HT1080 (cell line): ENCODE data around the gene MLPH. TPM values are rescaled to one million over a fixed set of nuclear protein-coding genes. Genes with fewer than 3 reads are reported as not detected.
A peak's percentile ranks its signal among the peaks of the same experiment; 100 is the strongest.

ENCODE experiments used
- DNase-seq: peaks from one replicate; pipeline ENCODE4 v3.0.0-alpha.2; 2015; ENCODE audit warnings: low read depth
- total RNA-seq: library from RNA; depleted of rRNA; stranded (reverse); fragments of >200 nt; shearing (Covaris generic); gene quantifications from 2 replicates; pipeline ENCODE4 v1.2.3, GENCODE V29; 2014

Gene MLPH
- total RNA-seq, 1 experiment from 2014 or later, result not detected

DNA sequence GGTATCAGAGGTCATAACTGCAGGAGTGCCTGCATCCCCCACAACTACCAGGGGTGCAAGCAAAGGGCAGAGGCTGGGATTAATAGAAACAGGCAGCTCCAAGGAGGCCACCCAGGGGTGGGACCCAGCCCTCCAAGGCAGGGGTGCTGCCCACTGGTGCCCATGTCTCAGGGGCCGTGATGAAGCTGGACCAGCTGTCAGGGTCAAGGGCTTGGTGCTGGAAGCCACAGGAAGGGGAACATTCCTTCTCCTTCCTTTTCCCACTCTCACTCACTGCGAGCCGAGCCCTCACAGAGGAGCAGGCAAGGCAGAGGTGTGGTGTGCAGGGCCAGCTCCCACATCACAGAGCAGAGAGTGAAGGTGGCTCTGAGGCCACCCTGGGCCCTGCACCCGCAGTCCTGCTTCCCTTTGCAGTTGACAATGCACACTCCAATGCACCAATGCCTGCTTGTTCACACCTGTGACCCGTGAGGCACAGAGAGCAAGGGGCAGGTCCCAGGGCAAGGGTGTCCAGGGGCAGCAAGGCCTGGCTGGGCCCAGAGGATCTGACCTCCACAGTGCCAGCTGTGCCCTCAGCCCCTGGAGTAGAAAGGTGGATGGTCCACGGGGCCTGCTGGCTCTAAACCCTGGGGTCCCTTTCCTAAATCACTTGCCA lies 28.7 kb downstream of the MLPH start:
- no peak for DNase-seq

DNA sequence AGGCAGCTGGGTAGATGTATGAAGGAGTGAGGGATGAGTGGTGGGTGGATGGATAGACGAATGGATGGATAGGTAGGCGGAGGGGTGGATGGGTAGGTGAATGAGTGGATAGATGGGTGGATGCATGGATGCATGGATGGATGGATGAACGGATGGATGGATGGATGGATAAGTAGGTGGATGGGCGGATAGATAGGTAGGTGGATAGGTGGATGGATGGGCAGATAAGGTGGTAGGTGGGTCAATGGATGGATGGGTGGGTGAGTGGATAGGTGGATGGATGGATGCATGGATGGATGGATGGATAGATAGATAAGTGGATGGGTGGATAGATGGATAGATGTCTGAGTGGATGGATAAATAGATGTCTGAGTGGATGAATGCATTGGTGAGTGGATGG lies 30.1 kb downstream of the MLPH start:
- DNase-seq, result no peak

DNA sequence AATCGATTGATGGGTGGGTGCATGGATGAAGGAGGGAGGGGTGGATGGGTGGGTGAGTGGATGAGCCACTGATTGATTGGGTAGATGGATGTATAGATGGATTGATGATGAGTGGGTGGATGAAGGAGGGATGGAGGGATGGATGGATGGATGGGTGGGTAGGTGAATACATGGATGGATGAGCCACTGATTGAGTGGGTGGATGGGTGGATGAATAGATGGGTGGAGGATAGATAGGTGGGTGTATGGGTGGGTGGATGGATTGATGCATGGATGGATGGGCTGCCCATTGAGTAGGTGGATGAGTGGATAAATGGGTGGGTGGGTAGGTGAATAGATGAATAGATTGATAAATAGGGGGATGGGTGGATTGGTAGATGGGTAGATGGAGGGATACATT lies 30.9 kb downstream of the MLPH start:
- DNase-seq, result no peak

DNA sequence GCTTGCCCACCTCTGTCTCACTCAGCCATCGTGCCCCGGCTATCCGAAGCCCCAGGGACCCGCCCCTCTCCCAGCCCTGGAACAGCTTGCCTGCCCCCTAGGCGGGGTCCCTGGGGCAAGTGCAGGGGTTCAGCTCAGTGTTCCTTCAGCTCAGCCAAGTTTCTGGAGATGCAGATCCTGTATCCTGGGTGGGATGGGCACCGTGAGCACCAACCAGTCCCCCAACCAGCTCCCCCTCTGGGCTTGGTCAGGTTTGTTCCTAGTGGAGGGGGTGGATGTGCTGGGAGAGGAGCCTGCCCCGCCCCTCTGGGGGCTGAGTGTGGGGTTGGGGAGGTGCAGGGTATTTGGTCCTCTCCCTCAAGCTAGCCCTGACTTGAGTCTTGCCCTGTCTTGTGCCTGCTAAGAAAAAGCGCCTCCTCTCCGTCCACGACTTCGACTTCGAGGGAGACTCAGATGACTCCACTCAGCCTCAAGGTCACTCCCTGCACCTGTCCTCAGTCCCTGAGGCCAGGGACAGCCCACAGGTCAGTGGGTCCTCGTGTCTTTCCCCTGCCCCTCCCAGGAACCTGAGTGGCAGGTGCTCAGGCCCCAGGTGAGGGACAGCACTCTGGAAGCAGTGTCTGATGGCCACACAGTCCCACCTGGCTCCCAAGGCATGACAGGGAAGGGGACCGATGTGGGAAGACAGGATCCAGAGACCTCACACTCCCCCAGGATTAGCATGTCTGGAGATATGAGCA lies 32.6 kb downstream of the MLPH start:
- DNase-seq, result no peak

DNA sequence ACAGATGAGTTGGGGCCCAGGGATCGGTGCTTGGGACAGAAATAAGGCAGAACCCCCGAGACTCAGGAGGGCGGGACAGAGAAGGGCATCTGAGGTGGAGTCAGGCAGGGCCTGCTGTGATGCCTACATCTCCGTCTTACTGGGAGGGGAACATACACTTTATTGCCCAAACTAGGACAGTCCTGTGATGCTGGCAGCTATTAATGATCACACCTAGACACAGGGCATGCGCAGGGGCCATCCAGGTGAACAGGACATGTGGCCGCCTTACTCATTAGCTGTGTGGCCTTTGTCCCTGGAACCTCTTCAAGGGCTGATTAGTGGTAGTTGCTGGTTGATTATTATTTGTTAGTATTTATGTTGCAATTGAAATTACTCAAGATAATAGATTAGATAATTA lies 33.2 kb downstream of the MLPH start:
- no peak for DNase-seq

DNA sequence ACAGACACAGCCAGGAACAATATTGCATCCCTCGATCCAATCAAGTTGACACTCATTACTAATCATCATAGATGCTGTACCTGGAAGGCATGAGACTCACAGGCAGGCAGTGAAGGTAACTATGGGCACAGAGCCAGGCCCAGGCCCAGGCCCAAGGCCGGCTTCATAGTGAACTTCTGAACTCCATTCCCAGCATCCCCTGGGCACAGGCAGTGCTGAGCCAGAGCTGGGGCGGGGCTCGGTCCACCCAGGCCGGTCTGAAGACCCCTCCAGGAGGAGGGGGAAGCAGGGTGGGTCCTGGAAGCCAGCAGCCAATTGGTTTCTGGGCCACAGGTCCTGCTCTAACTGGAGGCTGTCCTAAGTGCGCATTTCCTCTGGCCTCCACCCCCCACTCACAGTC lies 37.6 kb downstream of the MLPH start:
- DNase-seq, result no peak

DNA sequence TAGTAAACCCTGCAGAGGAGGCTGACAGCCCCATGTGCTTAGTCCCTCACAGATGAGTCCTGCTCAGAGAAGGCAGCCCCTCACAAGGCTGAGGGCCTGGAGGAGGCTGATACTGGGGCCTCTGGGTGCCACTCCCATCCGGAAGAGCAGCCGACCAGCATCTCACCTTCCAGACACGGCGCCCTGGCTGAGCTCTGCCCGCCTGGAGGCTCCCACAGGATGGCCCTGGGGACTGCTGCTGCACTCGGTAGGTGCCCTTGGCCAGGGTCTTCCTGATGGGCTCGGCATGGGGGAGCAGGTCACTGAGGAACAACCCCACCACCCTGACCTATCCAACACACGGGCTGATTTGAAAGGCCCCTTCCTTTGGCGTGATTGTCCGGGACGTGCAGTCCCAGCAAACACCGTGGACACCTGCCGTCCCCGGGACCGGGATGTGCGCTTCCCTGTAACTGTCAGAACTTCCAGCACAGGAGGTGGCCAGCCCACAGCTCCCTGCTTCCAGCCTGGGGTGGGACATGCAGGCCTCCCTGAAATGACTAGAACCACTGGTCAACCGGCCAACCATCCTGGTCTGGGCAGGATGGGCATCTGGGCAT lies 38.6 kb downstream of the MLPH start:
- no peak for DNase-seq

DNA sequence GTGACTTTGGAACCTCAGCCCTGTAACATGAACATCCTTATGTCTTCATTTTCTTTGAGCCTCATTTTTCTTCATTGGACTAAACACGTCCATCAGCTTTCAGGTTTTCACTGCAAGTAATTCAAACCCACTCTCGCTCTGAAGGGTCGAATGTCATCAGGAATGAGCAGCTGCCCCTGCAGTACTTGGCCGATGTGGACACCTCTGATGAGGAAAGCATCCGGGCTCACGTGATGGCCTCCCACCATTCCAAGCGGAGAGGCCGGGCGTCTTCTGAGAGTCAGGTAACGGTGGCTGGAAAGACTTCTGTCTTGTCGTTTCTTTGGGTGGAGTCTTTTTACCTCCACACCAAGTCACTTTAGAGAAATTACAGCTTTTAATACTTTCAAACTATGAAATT lies 40.2 kb downstream of the MLPH start:
- no peak for DNase-seq

DNA sequence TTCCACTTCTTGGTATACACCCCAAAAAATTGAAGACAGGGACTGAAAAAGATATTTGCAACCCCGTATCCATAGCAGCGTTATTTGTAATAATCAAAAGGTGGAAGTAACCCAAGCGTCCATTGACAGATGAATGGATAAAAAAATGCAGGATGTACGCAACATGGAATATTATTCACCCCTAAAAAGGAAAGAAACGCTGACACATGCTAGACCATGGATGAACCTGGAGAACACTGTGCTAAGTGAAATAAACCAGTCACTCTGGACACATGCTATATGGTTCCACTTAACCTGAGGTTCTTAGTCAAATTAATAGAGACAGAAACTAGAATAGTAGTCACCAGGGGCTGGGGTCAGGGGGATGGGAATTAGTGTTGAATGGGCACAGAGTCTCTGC lies 40.7 kb downstream of the MLPH start:
- no peak for DNase-seq

DNA sequence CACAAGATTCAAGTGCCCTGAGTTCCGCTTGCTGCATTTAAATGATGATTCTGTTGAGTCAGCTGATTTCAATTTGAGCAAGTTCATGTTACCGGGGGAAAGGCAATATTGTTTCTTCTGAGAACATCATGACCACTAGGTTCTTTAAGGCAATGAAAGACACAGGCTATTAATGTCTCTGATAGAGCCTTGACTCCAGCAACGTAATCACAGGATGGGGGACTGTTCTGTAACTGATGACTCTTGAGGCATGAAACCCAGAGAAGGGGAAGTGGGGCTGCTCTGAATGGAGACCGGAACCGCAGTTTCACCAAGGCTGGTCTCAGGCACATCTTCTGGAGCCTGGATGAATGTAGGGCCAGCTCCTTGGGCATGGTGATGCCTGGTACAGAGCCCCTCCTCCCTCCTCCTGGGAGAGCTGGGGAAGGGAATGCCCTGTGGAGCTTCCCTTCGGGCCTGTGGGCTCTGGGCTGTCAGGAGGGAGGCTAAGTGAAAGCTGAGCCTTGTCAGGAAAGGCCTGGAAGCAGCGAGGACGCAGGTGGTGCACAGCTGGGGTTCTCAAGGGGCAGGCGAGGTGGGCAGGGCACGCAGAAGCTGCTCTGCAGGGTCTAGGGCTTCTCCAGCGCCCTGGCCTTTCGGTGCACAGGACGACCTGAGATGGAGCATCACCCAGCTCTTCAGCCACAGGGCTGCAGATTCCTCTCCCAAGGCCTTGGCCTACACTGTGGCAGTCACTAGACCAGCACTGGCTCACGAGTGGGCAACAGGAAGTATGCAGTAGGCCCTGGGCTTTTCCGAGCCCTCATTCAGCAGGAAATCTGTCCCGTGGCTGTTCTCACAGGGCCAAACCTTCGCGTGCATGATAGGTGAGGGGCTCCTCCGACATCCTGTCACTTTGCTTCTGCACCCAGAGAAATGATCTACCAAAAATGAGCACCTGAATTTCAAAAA lies 42.7 kb downstream of the MLPH start:
- no peak for DNase-seq

DNA sequence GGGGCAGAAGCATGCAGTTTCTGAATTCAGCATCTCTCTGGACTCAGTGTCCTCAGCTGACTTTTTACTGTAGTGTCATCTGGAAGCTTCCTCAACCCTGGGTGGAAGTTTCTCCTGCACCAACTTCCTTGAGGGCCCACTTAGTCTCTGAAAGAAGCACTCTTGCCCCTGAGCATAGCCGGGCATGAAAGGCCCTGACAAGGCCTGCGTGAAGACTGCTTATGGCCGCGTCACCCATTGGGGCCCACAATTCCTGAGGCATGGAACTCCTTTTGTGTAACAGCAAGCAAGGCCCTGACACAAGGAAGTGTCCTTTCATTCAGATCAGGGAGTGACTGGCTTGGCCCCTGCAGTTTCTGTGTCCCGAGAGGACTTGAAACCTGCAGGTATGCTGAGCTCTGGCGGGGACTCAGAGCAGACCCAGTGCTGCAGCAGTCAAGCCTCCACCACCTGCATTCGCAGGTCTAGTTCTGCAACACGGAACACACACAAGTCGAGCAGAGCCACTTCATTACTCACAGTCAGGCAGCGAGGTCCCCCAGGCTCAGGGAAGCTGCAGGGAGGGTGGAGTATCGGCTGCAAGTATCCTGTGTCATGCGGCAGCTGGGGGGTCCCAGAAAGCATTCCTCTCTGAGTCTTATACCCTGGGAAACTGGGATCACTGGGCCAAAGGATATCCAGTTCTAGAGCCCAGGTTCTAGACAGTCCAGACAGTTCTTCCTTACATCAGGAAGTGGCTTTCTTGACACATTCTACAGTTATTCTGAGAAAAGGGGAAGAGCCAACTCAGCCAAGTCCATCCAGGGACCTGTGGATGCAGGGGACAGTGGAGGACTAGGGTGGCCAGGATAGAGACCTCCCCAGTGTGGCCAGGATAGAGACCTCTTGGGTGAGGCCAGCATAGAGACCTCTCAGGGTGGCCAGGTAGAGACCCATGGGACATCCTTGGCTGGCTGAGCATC lies 43.7 kb downstream of the MLPH start:
- peak; percentile 12 for DNase-seq

DNA sequence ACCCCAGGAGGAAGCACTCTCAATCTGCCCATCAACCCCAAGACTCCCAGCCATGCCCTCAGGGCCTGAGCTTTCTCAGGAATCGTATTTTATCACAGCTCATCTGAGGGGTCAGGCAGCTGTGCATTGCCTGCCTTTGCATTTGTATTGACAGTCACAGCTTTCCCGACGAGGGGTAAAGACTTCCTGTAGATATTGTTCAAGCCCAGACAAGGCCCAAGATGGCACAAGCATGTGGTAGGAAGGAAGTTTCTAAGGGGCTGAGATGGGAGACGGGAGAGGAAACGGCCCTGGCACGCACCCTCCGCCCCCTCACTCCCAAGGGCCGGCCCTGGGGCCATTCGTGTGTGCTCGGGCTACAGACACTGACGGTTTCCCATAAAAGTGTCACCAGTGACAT lies 45.1 kb downstream of the MLPH start:
- DNase-seq, result no peak

DNA sequence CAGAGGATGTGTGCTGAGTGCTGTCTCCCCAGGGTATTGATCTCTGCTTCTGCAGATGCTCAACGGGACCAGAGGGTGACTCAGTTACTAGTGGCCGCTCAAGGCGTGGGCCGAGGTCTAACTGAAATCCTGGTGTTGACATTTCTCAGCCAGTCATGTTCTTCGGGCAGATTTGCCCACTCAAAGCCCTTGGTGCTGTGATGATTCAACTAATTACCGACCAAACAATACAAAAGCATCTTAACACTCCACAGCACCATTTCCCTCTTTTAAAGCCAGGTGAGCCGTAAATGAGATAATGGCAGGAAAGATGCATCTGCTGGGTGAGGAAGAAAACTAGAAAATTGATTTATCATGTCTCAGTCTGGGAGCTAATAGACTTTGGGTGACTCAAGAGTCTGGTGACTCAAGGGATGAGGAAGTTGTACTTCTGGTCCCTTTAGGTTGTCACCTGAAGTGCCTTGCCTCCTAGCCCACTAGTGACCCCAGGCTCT lies 46.7 kb downstream of the MLPH start:
- peak; percentile 28 for DNase-seq

DNA sequence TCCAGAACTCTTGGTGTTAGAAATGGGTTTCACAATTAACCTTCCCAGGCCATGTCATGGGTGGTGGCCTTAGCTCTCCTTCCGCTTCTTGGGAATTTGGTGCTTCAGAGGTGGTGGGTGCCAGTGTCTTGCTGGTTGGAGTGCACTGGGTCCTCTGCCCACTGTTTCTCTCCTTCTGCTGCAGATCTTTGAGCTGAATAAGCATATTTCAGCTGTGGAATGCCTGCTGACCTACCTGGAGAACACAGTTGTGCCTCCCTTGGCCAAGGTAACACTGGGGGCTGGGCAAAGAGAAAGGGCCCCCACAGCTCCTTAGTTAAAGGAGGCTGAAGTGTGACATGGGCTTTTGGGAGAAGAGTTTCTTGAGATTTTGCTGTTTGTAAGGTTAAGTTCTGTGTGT lies 47.3 kb downstream of the MLPH start:
- DNase-seq, result no peak

DNA sequence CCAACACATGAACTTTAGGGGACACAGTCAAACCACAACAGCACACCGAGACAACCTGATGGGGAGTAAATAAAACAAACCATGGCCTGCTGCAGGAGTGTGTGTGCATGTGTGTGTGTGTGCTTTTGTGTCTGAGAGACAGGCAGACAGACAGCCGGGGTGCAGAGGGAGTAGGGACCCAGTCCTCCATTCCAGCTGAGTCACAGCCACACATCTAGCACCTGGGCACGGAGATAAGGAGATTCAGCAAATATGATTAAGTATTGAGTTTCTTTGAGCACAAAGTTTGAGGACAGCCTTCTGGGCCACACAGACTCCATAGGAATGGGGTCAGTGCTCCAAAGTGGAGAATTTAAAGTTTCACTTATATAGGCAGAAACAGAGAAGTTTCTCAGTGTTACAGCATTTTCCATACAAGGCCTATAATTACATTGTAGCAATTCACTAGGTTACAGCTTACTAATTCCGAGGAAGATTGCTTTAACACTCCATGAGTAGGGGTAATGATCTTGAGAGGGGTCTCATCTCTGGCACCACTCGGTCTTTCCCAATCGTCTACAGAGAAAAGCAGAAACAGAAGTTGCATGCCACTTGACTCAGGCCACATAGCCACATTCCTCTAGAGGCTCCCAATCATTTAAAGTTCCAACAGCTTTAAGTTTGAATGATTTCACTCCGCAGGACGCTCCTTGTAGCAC lies 48.5 kb downstream of the MLPH start:
- no peak for DNase-seq

DNA sequence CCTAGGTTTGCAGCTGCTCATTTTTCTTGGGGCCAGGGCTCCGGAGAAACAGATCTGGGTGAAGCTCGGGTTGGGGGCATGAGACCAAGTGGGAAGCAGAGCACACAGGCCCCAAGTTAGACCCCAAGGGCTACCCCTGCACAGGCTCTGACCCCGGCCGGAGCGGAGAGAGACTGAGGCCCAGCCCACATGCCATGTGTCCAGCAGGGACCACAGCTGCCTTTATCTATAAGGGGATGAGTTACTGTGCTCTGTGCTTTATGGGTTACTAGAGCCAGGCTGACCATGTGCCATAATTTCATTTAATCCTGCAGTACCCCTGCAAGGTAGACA lies 49.0 kb downstream of the MLPH start:
- no peak for DNase-seq

DNA sequence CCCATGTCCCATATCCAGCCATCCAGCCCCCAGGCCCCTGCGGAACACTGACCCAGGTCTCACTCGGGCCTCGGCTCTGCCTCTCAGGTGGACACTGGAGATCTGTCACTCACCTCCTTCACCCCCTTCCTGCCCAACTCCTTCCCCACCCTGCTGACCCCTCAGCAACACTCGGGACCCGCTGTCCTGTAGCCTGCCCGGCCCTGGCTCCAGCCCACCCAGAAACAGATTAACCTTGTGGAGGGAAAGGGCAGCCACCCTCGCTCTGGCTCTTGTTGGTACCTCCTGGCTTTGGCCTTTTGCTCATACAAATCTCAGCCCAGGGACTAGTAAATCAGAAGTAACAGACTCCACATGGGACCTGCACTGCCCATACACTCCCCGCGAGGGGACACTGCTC lies 49.6 kb downstream of the MLPH start:
- DNase-seq, result no peak

DNA sequence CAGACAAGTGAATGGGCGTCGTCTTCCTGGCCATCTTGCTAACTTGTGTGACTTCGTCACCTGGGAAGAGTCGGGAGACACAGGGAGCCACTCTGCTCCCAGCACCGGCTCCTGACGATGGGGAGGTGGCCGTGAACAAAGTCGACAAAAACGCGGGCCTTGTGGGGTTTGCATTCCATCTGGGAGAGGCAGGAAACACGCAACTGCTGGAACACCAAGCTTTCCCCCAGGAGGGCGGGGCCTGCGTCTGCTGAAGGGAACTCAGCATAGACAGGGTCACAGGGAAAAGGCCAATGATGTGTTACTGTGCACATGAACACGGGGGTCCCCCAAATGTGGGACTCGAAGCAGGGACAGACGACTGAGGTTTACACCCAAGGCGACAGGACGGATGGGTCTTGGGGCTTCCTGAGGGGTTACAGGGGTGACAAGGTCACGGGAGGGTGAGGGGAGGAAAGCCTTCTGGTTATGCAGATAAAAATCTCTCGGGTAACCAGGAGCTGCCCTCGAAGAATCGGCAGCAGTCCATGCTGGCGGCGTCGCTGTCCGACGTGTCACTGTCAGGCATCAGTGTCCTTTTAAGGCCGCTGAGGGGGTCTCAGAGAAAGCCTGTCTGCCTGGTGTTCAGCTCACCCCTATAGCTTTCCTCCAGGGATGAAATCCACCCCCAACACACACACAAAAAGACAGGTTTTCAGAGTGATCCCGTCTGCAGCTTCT lies 51.1 kb downstream of the MLPH start:
- no peak for DNase-seq

DNA sequence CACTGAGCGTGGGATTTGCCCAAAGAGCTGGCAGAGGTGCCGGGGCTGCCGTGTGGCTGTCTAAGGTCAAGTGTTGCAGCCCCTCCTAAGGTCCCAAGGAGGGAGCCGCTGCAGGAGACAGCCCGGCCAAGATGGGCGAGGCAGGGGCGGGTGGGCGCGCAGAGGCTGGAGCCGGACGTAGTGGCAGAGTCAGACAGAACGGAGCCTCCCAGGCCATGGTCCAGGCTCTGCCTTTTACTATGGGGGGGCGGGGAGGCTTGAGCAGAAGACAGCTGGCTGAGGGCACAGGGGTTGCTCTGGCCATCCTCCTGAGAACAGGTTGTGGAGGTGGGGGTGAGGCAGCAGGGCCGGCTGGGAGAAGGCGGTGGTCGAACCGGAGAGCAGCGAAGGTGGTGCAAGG lies 51.9 kb downstream of the MLPH start:
- no peak for DNase-seq
